OCI-LY7 (cell line): ENCODE measurements around the gene ZC2HC1C. TPM values are rescaled to one million over a fixed set of nuclear protein-coding genes. Genes with fewer than 3 reads are reported as not detected.

Experiments used
- BruUV-seq: library from RNA; stranded (reverse); fragments of 400-500 nt; replicated peaks from 2 replicates; lab custom pipeline; 2021; lab: Mats Ljungman, UMichigan
- CTCF ChIA-PET: fragments of 300-600 bp; sonication (Branson Sonifier 250); formaldehyde crosslinking; loops from one replicate; lab custom pipeline; 2022; ENCODE audit warnings: antibody characterized with exemption; ENCODE audit not compliant: unreplicated experiment; lab: Charles Lee
- POLR2A ChIA-PET: fragments of 300-600 bp; sonication (Branson Sonifier 250); formaldehyde crosslinking; loops from one replicate; lab custom pipeline; 2022; ENCODE audit warnings: antibody characterized with exemption; lab: Charles Lee
- DNase-seq: peaks from one replicate; pipeline ENCODE4 v3.0.0-alpha.2; 2015; ENCODE audit warnings: low spot score
- H2AFZ ChIP-seq: fragments of 200-600 bp; sonication (generic), shearing (Covaris generic); 2 replicates; pipeline ENCODE4 v1.6.1; 2014; ENCODE audit warnings: mild to moderate bottlenecking, antibody characterized with exemption, low read length, moderate library complexity
- H3K27ac ChIP-seq: fragments of 200-600 bp; sonication (generic); 2 replicates; pipeline ENCODE4 v1.5.1; 2014; ENCODE audit warnings: mixed run types, low read depth, mild to moderate bottlenecking, moderate library complexity, low read length, inconsistent platforms; ENCODE audit not compliant: poor library complexity, severe bottlenecking
- H3K36me3 ChIP-seq: fragments of 200-600 bp; sonication (generic); 2 replicates; pipeline ENCODE4 v1.6.1; 2014; ENCODE audit warnings: mild to moderate bottlenecking, antibody characterized with exemption, low read length, moderate library complexity, mixed read lengths; ENCODE audit not compliant: insufficient read depth
- H3K4me1 ChIP-seq: fragments of 200-600 bp; sonication (generic); 2 replicates; pipeline ENCODE4 v1.5.1; 2014; ENCODE audit warnings: mild to moderate bottlenecking, low read length; ENCODE audit not compliant: insufficient read depth, poor library complexity, severe bottlenecking
- H3K4me2 ChIP-seq: fragments of 200-600 bp; sonication (generic); 2 replicates; pipeline ENCODE4 v1.6.1; 2014; ENCODE audit warnings: mild to moderate bottlenecking, low read length
- H3K4me3 ChIP-seq: fragments of 200-600 bp; sonication (generic); 2 replicates; pipeline ENCODE4 v1.5.1; 2014; ENCODE audit warnings: mild to moderate bottlenecking, low read depth, low read length; ENCODE audit not compliant: poor library complexity, severe bottlenecking
- H3K79me2 ChIP-seq: fragments of 200-600 bp; sonication (generic); 2 replicates; pipeline ENCODE4 v1.6.1; 2016; ENCODE audit warnings: low read depth, mild to moderate bottlenecking, low read length, moderate library complexity, mixed read lengths; ENCODE audit not compliant: insufficient read depth
- H3K9me2 ChIP-seq: fragments of 200-600 bp; sonication (generic); 2 replicates; pipeline ENCODE4 v1.6.1; 2016; ENCODE audit warnings: mild to moderate bottlenecking, low read length, mixed read lengths; ENCODE audit not compliant: insufficient read depth
- H3K9me3 ChIP-seq: fragments of 200-600 bp; sonication (generic); 2 replicates; pipeline ENCODE4 v1.6.1; 2014; ENCODE audit warnings: mild to moderate bottlenecking, mixed run types, low read length, mixed read lengths
- H4K20me1 ChIP-seq: fragments of 200-600 bp; sonication (generic); 2 replicates; pipeline ENCODE4 v1.6.1; 2014; ENCODE audit warnings: mild to moderate bottlenecking, antibody characterized with exemption, low read length, moderate library complexity, mixed read lengths; ENCODE audit not compliant: insufficient read depth
- EZH2phosphoT487 ChIP-seq: fragments of 200-600 bp; sonication (generic); IDR thresholded peaks from 2 replicates; pipeline ENCODE4 v1.6.1; 2018; ENCODE audit warnings: low read depth, borderline replicate concordance, mild to moderate bottlenecking, mixed run types, antibody characterized with exemption, low read length, moderate library complexity, mixed read lengths
- intact Hi-C: fragments of 100-400 bp; cut with micrococcal nuclease; formaldehyde crosslinking; loops from one replicate; pipeline ENCODE4 v1.10.0; 2022; ENCODE audit not compliant: unreplicated experiment
- total RNA-seq, 2 experiments: library from RNA; depleted of rRNA in 1 of 2; stranded (reverse); fragments of >200 nt in 1 of 2; shearing (Covaris generic) in 1 of 2; gene quantifications; 2 replicates each; pipeline ENCODE4 v1.2.3, GENCODE V29; 2014 to 2022
- TF ChIP-seq, protein P1 (sequence below): fragments of 200-600 bp; sonication (generic); conservative IDR thresholded peaks from 2 replicates; pipeline ENCODE4 v1.5.1; 2014; ENCODE audit warnings: mild to moderate bottlenecking, antibody characterized with exemption, low read length, moderate library complexity, mixed read lengths

ZC2HC1C gene
- total RNA-seq, 2 experiments from 2014 or later = 3.4 to 3.7 TPM

DNA sequence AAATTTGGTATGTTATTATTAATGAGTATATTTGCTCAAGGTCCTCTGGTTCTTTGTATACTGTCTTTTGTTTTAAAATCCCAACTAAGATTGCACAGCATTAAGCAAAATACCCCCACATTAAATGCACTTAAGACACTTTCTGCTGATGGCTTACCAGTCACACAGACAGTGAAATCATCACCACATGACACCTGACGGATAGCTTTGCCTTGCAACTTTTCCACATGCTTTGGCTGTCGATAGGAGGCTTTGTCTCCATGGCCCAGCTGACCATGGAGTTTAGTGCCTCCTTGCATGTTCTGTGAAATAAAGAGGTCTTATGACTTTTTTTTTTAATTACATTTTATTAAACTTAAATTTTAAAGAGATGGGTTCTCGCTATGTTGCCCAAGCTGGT, 37.7 kb downstream of the ZC2HC1C start:
- Histone ChIP-seq H3K4me3 (no peak overlapping the region), H3K36me3 (peaks cover 93% of the 10 kb centered on the region), H3K4me1 (no peaks in the 10 kb centered on the region), H3K4me2 (no peak overlapping the region), H3K9me2 (no peaks in the 10 kb centered on the region), H4K20me1 (no peaks in the 10 kb centered on the region), H3K9me3 (no peaks in the 10 kb centered on the region), H3K27ac (no peak overlapping the region), H3K79me2 (no peaks in the 10 kb centered on the region), H2AFZ (no peak overlapping the region)
- CTCF ChIA-PET = no interaction called here
- no peak for TF ChIP-seq EZH2phosphoT487
- TF ChIP-seq, protein P1, sequence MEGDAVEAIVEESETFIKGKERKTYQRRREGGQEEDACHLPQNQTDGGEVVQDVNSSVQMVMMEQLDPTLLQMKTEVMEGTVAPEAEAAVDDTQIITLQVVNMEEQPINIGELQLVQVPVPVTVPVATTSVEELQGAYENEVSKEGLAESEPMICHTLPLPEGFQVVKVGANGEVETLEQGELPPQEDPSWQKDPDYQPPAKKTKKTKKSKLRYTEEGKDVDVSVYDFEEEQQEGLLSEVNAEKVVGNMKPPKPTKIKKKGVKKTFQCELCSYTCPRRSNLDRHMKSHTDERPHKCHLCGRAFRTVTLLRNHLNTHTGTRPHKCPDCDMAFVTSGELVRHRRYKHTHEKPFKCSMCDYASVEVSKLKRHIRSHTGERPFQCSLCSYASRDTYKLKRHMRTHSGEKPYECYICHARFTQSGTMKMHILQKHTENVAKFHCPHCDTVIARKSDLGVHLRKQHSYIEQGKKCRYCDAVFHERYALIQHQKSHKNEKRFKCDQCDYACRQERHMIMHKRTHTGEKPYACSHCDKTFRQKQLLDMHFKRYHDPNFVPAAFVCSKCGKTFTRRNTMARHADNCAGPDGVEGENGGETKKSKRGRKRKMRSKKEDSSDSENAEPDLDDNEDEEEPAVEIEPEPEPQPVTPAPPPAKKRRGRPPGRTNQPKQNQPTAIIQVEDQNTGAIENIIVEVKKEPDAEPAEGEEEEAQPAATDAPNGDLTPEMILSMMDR = no peak
- intact Hi-C loops = no loop called here
- no peak for DNase-seq
- no TSS peak for BruUV-seq
- POLR2A ChIA-PET = interaction anchor here (0.7 kb wide), 1 partner anchor 38 kb away, joined by 5 read pairs; the partner anchor contains the start of gene ZC2HC1C

DNA sequence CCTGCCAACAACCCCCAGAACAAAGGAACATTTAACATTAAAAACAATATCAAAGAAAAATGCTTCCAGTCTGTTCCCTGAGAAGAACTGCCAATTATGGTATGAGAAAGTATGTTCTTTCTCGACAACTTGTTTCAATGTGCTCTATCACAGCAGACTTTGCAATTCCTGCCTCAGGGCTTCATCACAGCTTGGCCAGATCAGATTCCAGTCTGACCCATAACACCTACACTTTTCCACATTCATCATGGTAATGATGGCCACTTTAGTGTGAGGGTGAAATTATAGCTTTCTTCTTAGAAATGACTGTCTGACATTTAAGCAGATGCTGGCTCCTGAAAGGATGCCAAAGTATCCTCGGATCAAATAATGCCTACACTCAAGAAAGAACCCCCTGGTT, 40.4 kb downstream of the ZC2HC1C start:
- no peaks in the 10 kb centered on the region for H3K79me2 ChIP-seq
- intact Hi-C loops = no loop called here
- no peaks in the 10 kb centered on the region for H4K20me1 ChIP-seq
- no TSS peak for BruUV-seq
- CTCF ChIA-PET = no interaction called here
- H3K27ac ChIP-seq = no peak overlapping the region
- H3K9me3 ChIP-seq = no peaks in the 10 kb centered on the region
- DNase-seq = no peak
- H3K36me3 ChIP-seq = peaks cover 93% of the 10 kb centered on the region
- no peak overlapping the region for H3K4me2 ChIP-seq
- no peaks in the 10 kb centered on the region for H3K4me1 ChIP-seq
- no peak overlapping the region for H2AFZ ChIP-seq
- TF ChIP-seq, protein P1 = no peak
- TF ChIP-seq EZH2phosphoT487 = no peak
- POLR2A ChIA-PET = no interaction called here
- H3K9me2 ChIP-seq = no peaks in the 10 kb centered on the region
- H3K4me3 ChIP-seq = no peak overlapping the region

DNA sequence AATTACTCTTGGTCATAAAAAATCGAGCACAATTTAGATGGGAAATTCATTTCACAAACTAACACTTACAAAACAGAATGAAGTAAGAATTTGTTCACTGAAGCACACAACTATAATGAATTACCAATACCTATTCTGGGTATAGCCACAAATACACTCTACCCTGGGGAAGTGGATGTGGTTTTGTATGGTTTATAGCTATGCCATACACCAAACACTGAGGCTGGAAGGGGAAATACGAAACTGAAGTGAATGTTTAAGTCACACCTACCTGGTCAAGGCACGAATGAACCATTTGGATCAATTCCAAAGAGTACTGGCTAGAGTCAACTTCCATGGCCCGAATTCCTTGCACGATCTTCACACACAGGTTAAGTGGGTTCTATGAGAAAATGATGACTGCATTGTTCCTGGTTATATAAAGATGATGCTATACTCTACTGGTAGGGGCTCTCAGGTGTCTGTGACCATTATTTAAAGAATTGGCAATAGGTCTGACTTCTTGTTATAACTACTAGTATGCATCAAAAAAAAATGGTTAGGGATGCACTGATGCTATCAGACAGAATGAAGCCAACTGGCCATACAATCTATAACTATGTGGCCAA, 44.6 kb downstream of the ZC2HC1C start:
- POLR2A ChIA-PET = no interaction called here

More for the DNA sequence above, 44.6 kb downstream of the ZC2HC1C start:
- CTCF ChIA-PET = no interaction called here
- no peak overlapping the region for H3K4me2 ChIP-seq
- H3K9me2 ChIP-seq = no peaks in the 10 kb centered on the region
- H4K20me1 ChIP-seq = no peaks in the 10 kb centered on the region
- BruUV-seq = no TSS peak
- no peak for TF ChIP-seq EZH2phosphoT487
- TF ChIP-seq, protein P1 = no peak
- no peak overlapping the region for H2AFZ ChIP-seq
- H3K79me2 ChIP-seq = no peaks in the 10 kb centered on the region
- no peaks in the 10 kb centered on the region for H3K4me1 ChIP-seq
- no peak overlapping the region for H3K4me3 ChIP-seq
- H3K27ac ChIP-seq = no peak overlapping the region
- no peak for DNase-seq
- intact Hi-C loops = no loop called here
- H3K36me3 ChIP-seq = peaks cover 91% of the 10 kb centered on the region
- no peaks in the 10 kb centered on the region for H3K9me3 ChIP-seq
